ES-I3 (cell line): ENCODE results near the gene NEURL4.
A peak's percentile ranks its signal among the peaks of the same experiment; 100 is the strongest.

Source experiments
- H3K36me3 ChIP-seq: 2 replicates; pipeline ENCODE4 v1.6.1; 2013; ENCODE audit warnings: mild to moderate bottlenecking, low read length, control low read depth, moderate library complexity; ENCODE audit not compliant: insufficient read depth
- H3K4me1 ChIP-seq: 2 replicates; pipeline ENCODE4 v1.6.1; 2013; ENCODE audit warnings: mild to moderate bottlenecking, control low read depth, low read length; ENCODE audit not compliant: insufficient read depth
- H3K9ac ChIP-seq: 2 replicates; pipeline ENCODE4 v1.6.1; 2013; ENCODE audit warnings: low read depth, mild to moderate bottlenecking, low read length, moderate library complexity
- H3K9me3 ChIP-seq: 2 replicates; pipeline ENCODE4 v1.6.1; 2013; ENCODE audit warnings: mild to moderate bottlenecking, low read length, moderate library complexity; ENCODE audit not compliant: control insufficient read depth, insufficient read depth

Gene NEURL4

GRCh38 chr17:7322520-7323194 lies 6.5 kb downstream of the NEURL4 start:
- peaks cover 33% of the 10 kb centered on the region for H3K36me3 ChIP-seq
- H3K9ac ChIP-seq, result no peak overlapping the region
- no peaks in the 10 kb centered on the region for H3K4me1 ChIP-seq
- H3K9me3 ChIP-seq, result no peaks in the 10 kb centered on the region

DNA sequence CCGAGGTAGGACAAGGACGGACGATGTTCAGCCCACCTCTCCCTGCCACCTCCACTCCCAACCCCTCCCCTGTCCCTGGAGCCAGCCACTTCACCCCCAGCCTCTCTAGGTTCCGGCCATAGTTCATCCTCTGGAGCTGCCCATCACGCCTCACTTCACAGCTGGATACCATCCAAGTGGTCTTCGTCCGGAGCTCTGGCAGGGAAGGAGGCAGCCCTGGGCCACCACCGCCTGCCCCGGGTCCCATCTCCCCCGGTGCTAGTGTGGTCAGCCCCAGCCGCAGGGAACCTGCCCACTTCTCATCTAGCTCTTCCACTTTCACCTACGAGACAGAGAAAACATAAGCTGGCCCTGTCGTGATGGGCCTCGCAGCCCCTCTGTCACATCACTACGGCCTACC lies 7.7 kb downstream of the NEURL4 start:
- H3K36me3 ChIP-seq, result peaks cover 37% of the 10 kb centered on the region
- H3K4me1 ChIP-seq, result no peaks in the 10 kb centered on the region
- no peaks in the 10 kb centered on the region for H3K9me3 ChIP-seq
- no peak overlapping the region for H3K9ac ChIP-seq

- peaks cover 23% of the 10 kb centered on the region for H3K36me3 ChIP-seq
- no peak overlapping the region for H3K9ac ChIP-seq
- H3K9me3 ChIP-seq, result no peaks in the 10 kb centered on the region
- no peaks in the 10 kb centered on the region; the same call in 1 of the 2 replicates for H3K4me1 ChIP-seq
These were observed 10.8 kb downstream of the NEURL4 start for GRCh38 chr17:7318121-7318860.

GRCh38 chr17:7317161-7317803 lies 11.9 kb downstream of the NEURL4 start:
- no peaks in the 10 kb centered on the region for H3K9me3 ChIP-seq
- no peak overlapping the region for H3K9ac ChIP-seq
- no peaks in the 10 kb centered on the region; the same call in 1 of the 2 replicates for H3K4me1 ChIP-seq
- H3K36me3 ChIP-seq, result peaks cover 23% of the 10 kb centered on the region

GRCh38 chr17:7315570-7316235 lies 13.4 kb downstream of the NEURL4 start:
- Histone ChIP-seq H3K9me3 (no peaks in the 10 kb centered on the region), H3K9ac (peak overlapping the region; percentile 46), H3K4me1 (no peaks in the 10 kb centered on the region; the same call in 1 of the 2 replicates), H3K36me3 (peaks cover 32% of the 10 kb centered on the region)

DNA sequence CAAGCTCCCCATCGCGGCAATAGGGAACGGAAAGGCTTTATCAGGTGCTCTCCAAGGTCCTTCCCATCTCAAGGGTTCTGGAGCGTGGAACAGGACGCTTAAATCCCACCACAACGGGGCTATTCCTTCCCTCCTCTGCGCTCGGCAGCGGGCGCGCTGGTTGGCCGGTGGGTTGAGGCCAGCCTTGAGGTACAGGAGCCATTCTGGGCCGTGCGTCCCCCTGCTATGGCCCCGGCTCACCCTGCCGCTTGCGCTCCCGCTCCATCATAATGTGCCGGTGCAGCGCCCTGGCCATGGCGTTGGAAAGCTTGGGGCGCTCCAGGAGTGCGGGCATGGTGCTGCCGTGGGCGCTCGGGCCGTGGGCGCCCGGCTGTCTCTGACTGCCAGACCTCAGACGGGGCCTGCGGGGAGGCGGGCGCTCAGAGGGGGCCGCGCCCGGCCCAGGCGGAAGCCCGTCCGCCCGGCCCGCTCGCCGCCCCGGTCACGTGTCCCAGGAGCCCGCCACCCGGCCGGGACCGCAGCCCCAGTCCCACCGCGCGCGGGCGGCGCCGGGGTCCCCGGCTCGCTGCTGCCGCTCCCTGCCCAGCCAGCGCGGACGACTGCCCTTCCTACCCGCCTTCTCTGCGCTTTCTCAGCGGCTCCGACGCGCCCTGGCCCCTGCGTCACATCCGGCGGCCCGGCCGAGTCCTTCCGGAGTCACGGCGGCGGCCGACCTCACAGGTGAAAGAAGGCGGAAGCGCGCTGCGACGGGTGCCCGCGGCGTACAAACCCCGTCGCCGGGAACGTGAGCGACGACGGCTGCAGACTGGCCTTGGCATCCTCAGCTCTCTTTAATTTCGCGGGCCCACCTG lies 14.2 kb downstream of the NEURL4 start, which contains the start of gene GPS2:
Gene GPS2 (minus strand): TSS at position 642 of the 851 bp plus-strand sequence. CDS start 308 bp downstream, at position 334.
- H3K9ac ChIP-seq, result peak within 1 kb of the TSS; percentile 46
- H3K9me3 ChIP-seq, result no peaks in the 10 kb centered on the region
- peaks cover 32% of the 10 kb centered on the region for H3K36me3 ChIP-seq
- no peaks in the 10 kb centered on the region; the same call in 1 of the 2 replicates for H3K4me1 ChIP-seq

- H3K4me1 ChIP-seq, result peaks cover 4% of the 10 kb centered on the region
- peaks cover 37% of the 10 kb centered on the region for H3K36me3 ChIP-seq
- H3K9ac ChIP-seq, result peak overlapping the region; percentile 46
- H3K9me3 ChIP-seq, result no peaks in the 10 kb centered on the region
These were observed 15.0 kb downstream of the NEURL4 start for GRCh38 chr17:7313890-7314718.

GRCh38 chr17:7313088-7313889 lies 15.8 kb downstream of the NEURL4 start:
- Histone ChIP-seq H3K4me1 (peaks cover 5% of the 10 kb centered on the region), H3K9me3 (no peaks in the 10 kb centered on the region), H3K9ac (no peak overlapping the region), H3K36me3 (peaks cover 37% of the 10 kb centered on the region)

- no peaks in the 10 kb centered on the region for H3K9me3 ChIP-seq
- no peak overlapping the region for H3K9ac ChIP-seq
- H3K4me1 ChIP-seq, result peaks cover 5% of the 10 kb centered on the region
- peaks cover 32% of the 10 kb centered on the region for H3K36me3 ChIP-seq
These were observed 16.6 kb downstream of the NEURL4 start for GRCh38 chr17:7312432-7313087.

DNA sequence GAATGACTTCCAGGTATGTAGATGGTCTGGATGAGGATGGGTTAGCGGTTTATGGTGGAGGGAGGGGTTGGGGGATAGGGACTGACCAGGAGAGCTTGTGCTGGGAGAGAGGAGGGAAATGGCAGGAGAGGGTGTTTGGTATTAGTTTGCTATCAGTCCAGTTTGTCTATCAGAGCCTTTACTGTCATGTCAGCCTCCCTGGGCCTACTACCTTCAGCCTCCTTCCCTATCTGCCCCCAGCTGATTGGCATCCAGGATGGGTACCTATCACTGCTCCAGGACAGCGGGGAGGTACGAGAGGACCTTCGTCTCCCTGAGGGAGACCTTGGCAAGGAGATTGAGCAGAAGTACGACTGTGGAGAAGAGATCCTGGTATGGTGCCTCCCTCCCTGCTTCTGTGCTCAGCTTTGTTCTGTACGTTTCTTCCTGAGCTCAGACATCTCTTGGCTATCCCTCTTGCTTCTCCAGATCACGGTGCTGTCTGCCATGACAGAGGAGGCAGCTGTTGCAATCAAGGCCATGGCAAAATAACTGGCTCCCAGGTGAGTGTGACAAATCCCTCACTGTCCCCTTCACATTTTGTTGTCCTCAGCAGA lies 17.9 kb downstream of the NEURL4 start:
- Histone ChIP-seq H3K9ac (no peak overlapping the region), H3K4me1 (peaks cover 5% of the 10 kb centered on the region), H3K36me3 (peaks cover 27% of the 10 kb centered on the region), H3K9me3 (no peaks in the 10 kb centered on the region)

DNA sequence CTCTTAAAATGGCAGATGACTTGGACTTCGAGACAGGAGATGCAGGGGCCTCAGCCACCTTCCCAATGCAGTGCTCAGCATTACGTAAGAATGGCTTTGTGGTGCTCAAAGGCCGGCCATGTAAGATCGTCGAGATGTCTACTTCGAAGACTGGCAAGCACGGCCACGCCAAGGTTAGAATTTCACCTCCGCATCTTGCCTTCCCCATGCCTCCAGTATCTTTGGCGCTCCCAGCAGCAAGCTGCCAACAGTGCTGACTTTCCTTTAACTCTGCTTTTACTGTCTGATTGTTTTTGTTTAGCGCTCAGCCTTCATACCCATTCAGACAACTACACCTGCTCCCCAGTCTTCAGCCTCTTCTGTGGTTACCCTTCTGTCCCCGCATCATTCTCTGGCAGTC lies 19.5 kb downstream of the NEURL4 start:
- Histone ChIP-seq H3K9me3 (no peaks in the 10 kb centered on the region), H3K9ac (no peak overlapping the region), H3K4me1 (peaks cover 5% of the 10 kb centered on the region), H3K36me3 (peaks cover 27% of the 10 kb centered on the region)
